Measurements from ENCODE around the gene USP31.

The USP31 gene

DNA sequence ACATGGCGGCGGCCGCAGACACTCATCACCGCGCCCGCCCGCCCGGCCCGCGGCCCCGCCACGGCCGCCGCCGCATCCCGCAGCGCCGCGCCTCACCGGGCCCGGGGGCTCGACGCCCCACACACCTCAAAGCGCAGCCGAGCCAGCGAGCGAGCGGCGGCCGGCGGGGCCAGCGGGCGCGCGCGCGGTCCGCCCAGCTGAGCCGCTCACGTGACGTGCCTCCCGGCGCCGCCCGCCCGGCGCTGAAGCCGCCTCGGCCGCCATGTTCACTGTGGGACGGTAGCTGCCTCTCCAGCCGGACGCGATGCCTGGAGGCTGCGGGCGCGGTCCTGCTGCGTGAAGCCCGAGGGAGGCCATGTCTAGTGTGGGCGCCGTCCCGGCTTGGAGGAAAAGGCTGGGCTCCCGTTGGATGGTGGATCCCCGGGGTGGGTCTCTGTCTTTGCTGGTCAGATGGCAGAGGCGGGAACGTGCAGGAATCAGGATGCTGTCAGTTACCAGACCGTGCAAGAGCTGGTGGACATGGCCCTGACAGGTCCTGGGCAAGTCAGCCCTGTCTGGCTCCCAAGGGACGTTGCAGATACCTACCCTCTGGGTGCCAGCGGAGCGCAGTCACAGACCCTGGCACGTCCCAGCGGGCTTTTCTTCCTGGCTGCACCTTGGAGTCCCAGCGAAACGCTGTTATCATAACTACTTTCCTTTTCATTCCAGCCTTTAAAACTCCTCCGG lies at the start of gene USP31:
Gene USP31, minus strand, starts transcription at position 186 of the 726 bp plus-strand sequence. Its CDS starts 182 bp downstream, at position 4.
- DNase-seq = peak; percentile 96

DNA sequence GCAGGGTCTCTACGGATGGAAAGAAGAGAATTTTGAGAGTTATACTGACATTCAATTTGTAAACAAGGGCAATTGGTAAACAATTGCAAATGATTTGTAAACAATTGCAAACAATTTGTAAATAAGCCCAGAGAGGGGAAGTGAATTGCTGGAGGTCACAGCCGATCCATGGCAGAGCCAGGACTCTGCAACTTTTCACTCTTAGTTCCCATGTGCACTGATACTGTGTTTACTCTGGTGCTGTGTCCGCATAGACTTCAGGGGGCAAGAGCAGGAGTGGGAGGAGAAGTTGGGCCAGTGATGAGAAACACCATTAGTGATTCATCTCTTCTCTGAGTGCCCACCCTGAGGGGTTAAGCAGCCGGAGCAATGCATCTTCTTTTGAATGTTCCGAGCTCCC lies 47.3 kb upstream of the USP31 start:
- DNase-seq = no peak

DNA sequence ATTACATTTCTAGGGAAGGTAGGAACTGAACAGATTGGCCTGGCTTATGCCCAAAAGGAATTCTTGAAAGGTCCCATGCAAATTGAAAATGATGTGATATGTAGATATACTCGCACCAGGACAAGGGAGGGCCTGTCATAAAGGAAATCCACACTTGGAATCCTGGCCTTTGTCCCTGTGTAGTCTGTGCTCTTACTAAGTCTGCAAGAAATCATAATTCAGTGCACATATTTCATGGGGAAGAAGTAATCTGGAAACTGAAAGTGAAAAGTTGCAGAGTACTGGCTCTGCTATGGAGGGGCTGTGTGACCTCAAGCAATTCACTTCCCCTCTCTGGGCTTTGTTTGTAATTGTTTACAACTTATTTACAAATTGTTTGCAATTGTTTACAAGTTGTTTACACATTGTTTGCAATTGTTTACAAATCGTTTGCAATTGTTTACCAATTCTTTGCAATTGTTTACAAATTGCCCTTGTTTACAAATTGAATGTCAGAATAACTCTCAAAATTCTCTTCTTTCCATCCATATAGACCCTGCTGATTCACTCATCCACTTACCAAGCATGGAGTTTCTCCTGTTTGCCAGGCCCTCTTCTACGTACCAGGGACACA lies 46.2 kb upstream of the USP31 start:
- DNase-seq = peak; percentile 17

DNA sequence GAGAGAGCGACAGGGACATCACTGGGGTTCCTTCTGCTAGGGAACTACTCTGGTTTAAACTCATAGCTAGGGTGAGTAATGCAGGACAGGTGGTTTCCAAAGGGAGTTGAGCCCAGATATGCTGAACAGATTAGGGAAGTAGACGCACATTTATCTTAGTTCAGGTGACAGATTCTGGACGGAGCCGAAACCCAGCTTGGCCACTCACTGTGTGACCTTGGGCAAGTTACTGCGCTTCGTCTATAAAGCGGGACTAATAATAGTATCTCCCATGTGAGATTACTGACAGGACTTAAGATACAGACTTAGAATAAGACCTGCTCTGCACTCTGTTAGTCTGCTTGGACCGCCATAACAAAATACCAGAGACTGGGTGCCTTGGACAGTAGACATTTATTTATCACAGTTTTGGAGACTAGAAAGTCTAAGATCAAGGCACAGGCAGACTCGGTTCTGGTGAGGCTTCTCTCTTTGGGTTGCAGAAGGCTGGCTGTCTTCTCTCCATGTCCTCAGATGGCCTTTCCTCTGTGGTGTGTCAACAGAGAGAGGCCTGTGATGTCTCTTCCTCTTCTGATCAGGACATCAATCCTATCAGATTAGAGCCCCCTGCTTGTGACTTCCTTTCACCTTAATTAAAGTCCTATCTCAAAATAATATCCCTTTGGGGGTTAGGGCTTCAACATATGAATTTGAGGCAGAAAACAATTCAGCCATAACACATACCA lies 45.4 kb upstream of the USP31 start:
- no peak for DNase-seq

DNA sequence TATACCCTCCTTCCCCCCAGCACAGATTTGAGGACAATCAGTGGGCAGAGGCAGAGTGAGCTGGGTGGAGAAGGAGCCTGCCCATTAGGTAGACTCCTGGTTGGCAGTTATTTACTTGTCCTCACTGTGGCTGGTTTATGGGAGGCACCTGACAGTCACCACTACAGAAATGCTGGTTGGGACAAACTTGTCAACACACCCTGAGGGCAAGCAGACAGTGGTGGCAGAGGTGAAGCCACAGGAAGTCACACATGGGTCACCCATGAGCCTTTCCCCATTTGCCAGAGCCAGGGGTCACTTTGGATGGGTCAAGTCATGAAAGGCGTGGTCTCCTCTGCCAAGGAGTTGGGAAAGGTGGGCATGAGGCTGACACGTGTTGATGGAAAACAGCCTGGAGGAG lies 39.7 kb upstream of the USP31 start:
- DNase-seq = no peak

GRCh38 chr16:23187341-23187740 lies 38.1 kb upstream of the USP31 start:
- no peak for DNase-seq

DNA sequence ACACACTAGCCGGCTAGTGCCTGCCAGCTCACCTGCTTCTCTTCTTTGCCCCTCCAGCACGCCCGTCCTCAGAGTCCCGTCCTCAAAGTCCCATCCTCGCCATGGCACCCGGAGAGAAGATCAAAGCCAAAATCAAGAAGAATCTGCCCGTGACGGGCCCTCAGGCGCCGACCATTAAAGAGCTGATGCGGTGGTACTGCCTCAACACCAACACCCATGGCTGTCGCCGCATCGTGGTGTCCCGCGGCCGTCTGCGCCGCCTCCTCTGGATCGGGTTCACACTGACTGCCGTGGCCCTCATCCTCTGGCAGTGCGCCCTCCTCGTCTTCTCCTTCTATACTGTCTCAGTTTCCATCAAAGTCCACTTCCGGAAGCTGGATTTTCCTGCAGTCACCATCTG lies 36.9 kb upstream of the USP31 start:
- no peak for DNase-seq

- DNase-seq = no peak
Measured at GRCh38 chr16:23185656-23186055, 36.4 kb upstream of the USP31 start.

DNA sequence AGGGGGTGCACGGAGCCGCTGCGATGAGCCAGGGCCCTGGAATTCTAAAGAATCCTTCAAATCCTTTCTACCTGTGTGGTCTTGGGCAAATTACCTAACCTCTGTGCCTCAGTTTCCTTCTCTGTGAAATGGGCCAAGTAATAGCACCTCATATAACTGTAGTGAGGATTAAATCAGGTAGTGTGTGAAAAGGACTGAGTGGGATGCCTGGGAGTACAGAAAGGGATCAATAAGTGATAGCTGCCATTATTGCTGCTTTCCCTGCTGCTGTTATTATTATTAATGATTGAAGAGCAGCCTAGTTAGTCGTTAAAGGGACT lies 34.3 kb upstream of the USP31 start:
- DNase-seq = no peak

- DNase-seq = no peak
Measured at GRCh38 chr16:23182679-23183542, 33.7 kb upstream of the USP31 start, which contains the start of gene SCNN1G. SCNN1G (plus strand) TSS chr16:23182745; CDS start chr16:23186272, 3,527 bp downstream.

DNA sequence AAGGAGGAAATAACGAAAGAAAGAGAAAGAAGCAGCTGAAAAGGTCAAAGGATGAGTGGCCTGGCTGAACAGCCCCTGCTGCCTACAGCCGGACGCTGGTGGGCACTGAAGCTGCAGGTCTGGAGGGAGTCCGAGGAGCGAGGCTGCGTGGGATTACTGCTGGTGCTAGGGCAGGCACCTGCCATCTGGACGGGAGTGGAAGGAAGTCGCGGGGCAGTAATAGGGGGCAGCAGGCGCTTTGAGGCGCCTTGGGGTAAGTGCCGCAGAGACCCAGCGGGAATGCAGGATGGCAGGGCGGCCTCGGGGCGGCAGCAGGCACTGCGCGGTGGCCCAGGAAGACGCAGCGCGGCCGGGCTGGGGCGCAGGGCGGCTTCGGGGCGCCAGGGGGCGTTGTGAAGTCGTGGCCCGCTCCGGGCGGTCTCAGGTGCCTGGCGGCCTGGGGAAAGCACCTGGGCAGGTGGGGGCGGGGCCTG lies 33.0 kb upstream of the USP31 start:
- peak; percentile 83 for DNase-seq

GRCh38 chr16:23181506-23181905 lies 32.3 kb upstream of the USP31 start:
- no peak for DNase-seq

- no peak for DNase-seq
Measured at GRCh38 chr16:23175651-23176050, 26.4 kb upstream of the USP31 start.

- DNase-seq = no peak
Measured at GRCh38 chr16:23174622-23175021, 25.4 kb upstream of the USP31 start.

- DNase-seq = no peak
Measured at GRCh38 chr16:23172994-23173393, 23.7 kb upstream of the USP31 start.

DNA sequence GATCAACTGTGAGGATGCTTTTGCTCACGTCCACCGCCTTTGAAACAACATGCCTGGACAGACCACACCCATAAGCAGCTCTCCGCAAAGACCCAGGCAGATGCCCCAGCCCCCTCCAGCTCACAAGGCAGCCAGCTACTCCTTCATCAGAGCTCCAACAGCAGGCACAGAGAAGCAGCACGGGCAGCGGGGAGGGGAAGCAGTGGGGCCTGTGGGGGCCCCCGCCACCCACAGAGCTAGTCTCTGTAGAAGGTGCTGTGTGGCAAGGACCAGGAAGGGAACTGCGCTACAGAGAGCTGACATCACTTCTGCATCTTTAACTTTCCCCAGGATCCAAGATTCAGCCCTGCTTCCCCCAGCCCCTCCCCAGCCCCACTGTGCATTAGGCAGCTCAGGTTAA lies 23.3 kb upstream of the USP31 start:
- DNase-seq = no peak

DNA sequence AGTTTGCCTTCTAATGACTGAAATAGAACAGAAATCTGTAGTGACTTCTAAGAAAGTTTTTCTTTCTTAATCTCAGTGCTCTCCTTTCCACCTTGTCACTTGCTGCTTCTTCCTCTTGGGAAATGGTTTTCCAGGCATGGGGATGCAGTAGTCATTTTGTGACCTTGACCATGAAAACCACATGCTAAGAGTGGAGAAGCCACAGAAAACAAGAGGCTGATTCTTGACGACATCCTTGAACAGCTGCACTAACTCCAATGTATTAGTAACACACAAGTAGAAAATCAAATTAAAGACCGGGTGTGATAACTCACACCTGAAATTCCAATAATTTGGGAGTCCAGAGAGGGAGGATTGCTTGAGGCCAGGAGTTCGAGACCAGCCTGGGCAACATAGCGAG lies 15.5 kb upstream of the USP31 start:
- DNase-seq = no peak

- DNase-seq = no peak
Measured at GRCh38 chr16:23163921-23164320, 14.7 kb upstream of the USP31 start.

DNA sequence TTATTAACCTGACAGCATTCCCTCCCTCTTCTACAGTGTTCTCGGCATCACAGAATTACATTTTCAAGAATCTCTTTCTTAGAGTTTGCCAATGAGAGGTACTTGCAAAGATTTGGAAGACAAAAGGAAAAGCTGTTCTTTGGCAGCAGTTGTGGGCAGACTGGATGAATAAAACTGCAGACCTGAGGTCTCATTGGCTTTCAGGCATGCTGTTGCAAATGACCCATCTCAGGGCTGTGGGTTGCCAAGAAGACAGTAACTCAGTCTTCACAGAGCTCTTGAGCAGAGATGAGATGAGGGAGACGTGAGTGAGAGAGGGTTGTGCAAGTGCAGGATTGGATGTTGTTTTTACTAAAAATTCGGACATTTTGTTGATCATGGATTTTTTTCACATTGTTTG lies 11.3 kb upstream of the USP31 start:
- no peak for DNase-seq

DNA sequence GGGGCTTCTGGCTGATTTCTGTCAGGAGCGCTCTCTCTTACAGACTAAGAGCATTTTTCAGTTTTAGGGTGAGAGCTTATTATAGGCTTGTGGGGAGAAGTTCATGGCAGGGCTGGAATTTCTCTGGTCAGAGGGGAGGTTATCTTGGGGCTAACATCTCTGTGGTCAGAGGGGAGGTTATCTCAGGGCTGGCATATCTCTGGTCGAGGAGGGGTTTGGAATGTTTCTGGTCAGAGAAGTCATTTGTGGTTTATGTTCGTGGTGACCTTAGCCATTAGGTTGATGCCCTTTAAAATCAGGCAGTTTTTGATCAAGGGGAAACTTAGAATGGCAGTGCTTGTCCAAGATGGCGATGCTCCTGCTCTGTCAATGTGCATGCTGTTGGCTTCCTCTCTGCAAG lies 10.8 kb upstream of the USP31 start:
- DNase-seq = no peak

GRCh38 chr16:23158114-23158513 lies 8.9 kb upstream of the USP31 start:
- DNase-seq = no peak

DNA sequence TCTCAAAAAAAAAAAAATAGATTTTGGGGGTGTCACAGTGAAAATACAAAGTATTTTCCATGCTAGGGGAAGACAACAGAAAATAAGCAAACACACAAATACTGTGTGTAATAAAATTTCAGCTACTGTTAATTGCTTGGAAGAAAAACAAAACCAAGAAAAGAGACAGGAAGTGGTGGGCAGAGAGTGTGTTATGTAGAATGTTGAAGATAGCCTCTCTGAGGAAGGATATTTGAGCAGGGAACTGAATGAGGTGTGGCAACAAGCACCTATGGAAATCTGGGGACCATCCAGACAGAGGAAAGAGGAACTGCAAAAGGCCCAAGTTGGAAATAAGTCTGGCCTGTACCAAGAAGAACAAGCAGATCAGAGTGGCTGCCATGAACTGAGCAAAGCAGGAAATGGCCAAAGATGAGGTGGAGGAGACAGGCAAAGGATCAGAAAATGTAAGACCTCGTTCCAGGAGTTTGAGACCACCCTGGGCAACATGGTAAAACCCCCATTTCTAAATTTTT lies 7.8 kb upstream of the USP31 start:
- DNase-seq = no peak

DNA sequence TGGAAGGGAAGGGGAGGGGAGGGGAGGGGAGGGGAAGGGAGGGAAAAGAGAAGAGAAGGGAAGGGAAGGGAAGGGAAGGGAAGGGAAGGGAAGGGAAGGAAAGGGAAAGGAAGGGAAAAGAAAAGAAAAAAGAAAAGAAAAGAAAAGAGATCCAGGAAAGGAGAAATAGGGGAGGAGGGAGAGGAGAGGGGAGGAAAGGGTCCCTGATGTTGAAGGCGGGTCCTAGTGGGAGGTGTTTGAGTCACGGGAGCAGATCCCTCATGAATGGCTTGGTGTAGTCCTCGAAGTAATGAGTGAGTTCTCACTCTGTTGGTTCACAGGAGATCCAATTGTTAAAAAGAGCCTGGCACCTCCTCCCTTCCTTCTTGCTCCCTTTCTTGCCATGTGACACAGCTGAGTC lies 6.9 kb upstream of the USP31 start:
- DNase-seq = no peak
